Raji (cell line): ENCODE data around the gene KASH5.

Experiments
- POLR2A ChIP-seq: IDR thresholded peaks from 2 replicates; pipeline ENCODE4 v1.6.1; 2011; ENCODE audit warnings: low read depth, low read length, control low read depth; ENCODE audit not compliant: insufficient read depth

The KASH5 gene

DNA sequence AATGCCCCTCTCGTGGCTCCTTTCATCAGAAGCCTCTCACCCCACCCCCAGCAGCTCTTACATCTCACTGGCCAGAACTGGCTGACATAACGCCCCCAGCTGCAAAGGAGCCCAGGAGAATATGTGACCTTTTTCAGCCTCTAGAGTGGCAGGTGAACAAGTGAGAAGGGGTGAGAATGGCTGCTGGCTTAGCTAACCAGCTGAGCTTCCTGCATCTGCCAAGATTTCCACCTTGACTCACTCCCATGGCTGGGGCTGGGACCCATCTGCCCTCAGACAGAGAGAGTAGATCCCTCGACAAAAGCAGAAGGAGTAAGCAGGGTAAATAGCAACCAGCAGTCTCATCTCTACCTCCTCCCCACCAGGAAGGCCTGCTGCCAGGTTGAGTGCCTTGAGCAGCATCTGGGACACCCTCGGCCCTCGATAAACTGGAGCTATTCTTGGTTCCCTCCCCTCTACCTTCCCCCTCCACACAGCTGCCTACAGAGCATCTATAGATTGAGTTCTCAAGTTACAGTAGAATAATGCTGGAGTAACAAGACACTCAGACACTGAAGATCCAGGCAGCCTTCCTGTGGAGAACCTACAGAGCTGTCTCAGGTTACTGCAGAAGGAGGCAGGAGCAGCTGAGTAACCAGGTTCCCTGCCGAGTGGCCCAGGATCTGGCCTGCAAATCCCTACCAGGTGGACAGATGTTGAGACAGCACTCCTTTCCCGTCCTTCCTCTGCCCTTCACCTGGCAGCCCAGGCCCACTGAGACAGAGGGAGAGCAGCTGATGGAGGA is 15.5 kb downstream of the KASH5 start:
- no peak for TF ChIP-seq POLR2A

- no peak for TF ChIP-seq POLR2A
These were observed 19.0 kb downstream of the KASH5 start for GRCh38 chr19:49407079-49407478.

DNA sequence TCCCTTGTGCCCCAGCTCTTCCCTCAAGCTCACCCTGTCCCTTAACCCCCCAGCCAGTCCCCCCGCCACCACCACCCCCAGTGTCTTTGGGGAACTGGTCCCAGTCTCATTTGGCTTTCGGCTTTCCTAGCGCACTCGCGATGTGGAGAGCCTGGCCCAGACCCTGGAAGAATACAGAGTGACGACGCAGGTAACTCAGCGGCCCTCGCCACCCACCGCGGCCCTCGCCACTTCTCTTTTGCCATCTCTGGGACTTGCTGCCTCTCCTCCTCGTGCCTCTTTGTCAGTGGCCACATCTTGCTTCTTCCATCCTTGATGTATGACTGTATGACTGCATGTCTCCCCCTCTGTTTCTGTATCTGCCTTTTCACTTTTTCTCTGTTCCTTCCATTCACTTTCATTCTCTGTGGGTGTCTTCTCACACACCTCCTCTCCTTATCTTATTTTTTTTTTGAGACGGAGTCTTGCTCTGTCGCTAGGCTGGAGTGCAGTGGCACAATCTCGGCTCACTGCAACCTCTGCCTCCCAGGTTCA is 19.5 kb downstream of the KASH5 start:
- no peak for TF ChIP-seq POLR2A

DNA sequence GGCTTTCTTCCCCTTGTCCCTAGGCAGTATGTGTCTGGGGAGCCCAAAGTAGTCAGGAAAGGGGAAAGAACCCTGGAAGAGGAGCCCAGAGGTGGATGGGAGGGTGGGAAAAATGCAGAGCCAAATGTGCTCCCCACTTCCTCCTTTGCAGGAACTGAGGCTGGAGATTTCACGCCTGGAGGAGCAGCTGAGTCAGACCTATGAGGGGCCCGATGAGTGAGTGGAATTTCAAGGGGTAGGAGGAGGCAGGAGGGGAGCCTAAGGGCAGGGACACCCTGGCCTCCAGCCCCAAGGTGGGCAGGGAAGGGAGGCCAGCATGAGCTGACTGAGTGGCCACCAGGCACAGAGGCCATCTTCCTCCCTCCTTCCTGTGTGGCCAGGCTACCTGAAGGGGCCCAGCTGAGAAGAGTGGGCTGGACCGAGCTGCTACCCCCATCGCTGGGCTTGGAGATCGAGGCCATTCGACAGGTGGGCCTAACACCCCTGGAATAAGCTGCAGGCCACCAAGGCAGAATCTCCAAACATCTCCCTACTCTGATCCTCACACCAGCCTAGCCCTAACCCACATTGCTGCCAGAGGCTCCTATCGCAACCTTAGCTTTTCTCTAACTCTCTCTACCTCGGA is 20.9 kb downstream of the KASH5 start:
- TF ChIP-seq POLR2A, result 0 out of 2 replicates have a peak, but pooled peaks have one; percentile 9

- TF ChIP-seq POLR2A, result 0 out of 2 replicates have a peak, but pooled peaks have one; percentile 5
These were observed 21.5 kb downstream of the KASH5 start for GRCh38 chr19:49409441-49410029.

DNA sequence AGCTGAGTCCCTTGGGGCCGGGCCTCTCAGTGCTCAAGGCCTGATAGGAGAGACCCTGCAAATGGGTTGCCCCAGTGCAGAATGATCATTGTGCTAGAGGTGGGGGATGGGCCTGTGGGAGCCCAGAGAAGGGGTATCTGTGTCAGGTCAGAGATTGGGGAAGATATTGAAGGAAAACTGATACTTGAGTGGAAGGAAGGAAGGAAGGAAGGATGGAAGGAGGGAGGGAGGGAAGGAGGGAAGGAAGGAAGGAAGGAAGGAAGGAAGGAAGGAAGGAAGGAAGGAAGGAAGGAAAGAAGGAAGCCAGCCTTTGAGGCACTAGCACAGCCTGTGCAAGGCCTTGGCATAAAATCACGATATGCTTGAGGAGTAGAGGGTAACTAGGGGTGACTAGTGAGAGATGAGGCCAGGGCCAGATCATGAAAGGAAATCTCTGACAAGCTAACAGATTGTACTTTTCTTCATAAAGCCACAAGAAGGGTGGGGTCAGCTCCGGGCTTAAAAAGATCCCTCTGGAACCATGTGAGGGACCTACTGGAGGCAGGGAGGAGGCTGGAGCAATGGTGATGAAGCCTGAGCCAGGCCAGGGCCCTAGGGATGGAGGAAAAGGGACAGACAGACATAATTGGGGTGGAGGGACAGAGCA is 23.8 kb downstream of the KASH5 start:
- no peak for TF ChIP-seq POLR2A

DNA sequence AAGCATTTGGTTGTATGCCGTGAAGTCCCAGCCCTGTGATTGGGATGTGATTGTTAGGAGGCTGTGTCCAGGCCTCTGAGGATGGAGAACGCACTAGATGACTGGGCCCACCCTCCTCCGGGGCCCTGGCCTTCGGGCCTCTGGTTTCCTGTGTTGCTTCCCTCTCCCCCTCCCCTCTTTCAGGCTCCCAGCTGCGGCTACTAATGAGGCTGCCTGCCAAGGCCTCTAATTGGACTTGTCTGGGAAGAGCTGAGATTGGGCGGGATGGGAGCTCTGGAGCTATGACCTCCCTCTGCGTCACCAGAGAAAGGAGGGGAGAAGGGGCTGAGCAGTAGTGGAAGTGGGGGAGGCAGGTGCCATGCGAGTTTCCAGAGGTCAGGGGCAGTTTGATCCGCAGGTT is 25.3 kb downstream of the KASH5 start:
- no peak for TF ChIP-seq POLR2A

- no peak for TF ChIP-seq POLR2A
These were observed 26.2 kb downstream of the KASH5 start for GRCh38 chr19:49414256-49414655.

- no peak for TF ChIP-seq POLR2A
These were observed 27.2 kb downstream of the KASH5 start for GRCh38 chr19:49415102-49415809.

DNA sequence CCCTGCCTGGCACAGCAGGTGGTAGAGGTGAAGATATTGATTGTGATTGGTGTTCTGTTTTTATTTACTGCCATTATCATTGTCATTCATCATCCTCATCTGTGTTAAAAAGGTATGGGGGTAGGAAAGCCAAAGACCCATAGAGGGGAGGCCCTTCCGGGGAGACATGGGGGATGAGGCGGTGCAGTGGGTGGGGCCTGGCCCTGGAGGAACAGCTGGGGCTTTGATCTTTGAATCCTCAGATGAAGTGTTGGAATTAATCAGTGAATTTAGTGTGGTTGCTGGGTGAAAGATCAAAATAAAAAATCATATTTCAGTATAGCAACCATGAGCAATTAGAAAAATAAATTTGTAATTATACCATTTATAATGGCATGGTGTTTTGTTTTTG is 27.8 kb downstream of the KASH5 start:
- no peak for TF ChIP-seq POLR2A

DNA sequence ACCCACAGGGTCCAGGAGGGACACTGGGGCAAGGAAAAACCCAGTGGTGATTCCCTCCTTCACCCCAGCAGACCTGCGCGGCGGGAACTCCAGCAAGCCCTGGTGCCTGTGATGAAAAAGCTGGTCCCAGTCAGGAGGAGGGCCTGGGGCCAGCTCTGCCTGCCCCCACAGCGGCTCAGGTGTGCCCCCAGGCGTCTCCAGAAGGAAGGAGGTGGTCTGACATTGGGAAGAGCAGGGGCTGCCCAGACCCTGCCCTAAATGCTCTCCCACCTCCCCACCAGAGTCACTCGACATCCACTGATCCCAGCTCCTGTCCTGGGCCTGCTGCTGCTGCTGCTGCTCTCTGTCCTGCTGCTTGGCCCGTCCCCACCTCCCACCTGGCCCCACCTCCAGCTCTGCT is 29.0 kb downstream of the KASH5 start:
- no peak for TF ChIP-seq POLR2A

DNA sequence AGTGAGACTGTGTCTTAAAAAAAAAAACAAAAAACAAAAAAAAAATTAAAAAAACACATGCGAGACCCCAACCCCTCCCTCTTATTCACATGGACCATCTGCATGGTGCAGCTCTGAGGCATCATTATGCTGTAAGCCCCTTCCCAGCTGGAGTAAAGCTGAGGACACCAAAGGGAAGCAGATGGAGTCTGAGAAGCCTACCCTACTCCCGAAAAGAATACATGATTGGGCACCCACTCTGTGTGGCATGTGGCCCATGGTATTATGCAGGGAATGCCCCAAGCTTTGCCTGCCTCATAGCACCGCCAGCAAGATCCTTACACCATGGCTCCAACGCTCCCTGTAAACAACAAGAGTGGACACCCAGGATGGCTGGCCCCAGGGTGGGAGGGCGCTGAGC is 30.5 kb downstream of the KASH5 start:
- TF ChIP-seq POLR2A, result no peak

DNA sequence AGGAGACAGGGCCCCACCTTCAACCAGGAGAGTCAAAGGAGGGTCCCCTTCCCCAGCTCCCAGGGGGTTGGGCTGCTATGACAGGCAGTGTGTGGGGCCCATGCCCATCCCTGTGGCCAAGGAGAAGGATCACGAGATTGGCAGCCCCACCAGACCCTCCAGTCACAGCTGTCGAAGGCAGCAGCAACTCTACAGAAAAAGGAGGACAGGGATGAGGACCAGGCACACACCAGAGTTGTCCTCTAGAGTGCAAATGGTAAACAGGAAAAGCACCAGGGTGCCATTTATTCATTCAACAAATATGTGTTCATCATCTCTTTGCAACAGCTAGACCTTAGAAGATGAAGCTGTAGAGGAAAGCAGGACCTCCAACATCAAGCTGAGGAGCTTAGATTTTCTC is 31.1 kb downstream of the KASH5 start:
- TF ChIP-seq POLR2A, result no peak

- TF ChIP-seq POLR2A, result no peak
These were observed 32.2 kb downstream of the KASH5 start for GRCh38 chr19:49420227-49420626.
